Vagina (tissue), 2 donors: ENCODE results near the gene TMBIM1. TPM values are rescaled to one million over a fixed set of nuclear protein-coding genes. Genes with fewer than 3 reads are reported as not detected.

ENCODE experiments used
- DNase-seq, 2 donors: peaks; one replicate each; pipeline ENCODE4 v3.0.0-alpha.2; 2017; ENCODE audit errors: extremely low spot score in 2 of 2
- H3K27ac ChIP-seq: fragments of 200-600 bp; sonication (generic); one replicate; pipeline ENCODE4 v1.5.1; 2019
- H3K27me3 ChIP-seq: fragments of 200-600 bp; sonication (generic); one replicate; pipeline ENCODE4 v1.5.1; 2019
- H3K36me3 ChIP-seq, 2 donors: fragments of 200-600 bp; sonication (generic); one replicate each; pipeline ENCODE4 v1.5.1; 2017 to 2019
- H3K4me1 ChIP-seq: fragments of 200-600 bp; sonication (generic); one replicate; pipeline ENCODE4 v1.5.1; 2019
- H3K4me3 ChIP-seq, 2 donors: fragments of 200-600 bp; sonication (generic); 1 replicate in 1 of 2; 2 replicates in 1 of 2; pipeline ENCODE4 v1.5.1; 2016 to 2019
- H3K9me3 ChIP-seq: fragments of 200-600 bp; sonication (generic); one replicate; pipeline ENCODE4 v1.5.1; 2019
- POLR2A ChIP-seq, 2 donors: fragments of 450-650 bp; IDR thresholded peaks; one replicate each; pipeline ENCODE4 v1.6.1; 2017; ENCODE audit warnings: antibody characterized with exemption in 2 of 2, mild to moderate bottlenecking in 2 of 2, moderate library complexity in 2 of 2
- POLR2AphosphoS5 ChIP-seq, 2 donors: sonication (generic); formaldehyde crosslinking; IDR thresholded peaks; one replicate each; pipeline ENCODE4 v1.9.0; 2017; ENCODE audit warnings: antibody characterized with exemption in 2 of 2, mild to moderate bottlenecking in 2 of 2, low read depth in 1 of 2; ENCODE audit not compliant: insufficient read depth in 1 of 2
- intact Hi-C: fragments of 100-400 bp; cut with DNase I; formaldehyde crosslinking; loops from one replicate; pipeline ENCODE4 v1.15.1; 2023
- total RNA-seq: library from RNA; depleted of rRNA; stranded (reverse); fragments of >200 nt; gene quantifications from one replicate; pipeline ENCODE4 v1.2.3, GENCODE V29; 2016
- TF ChIP-seq, protein P1 (sequence below), 3 experiments: fragments of 450-650 bp in 2 of 3; fragments of 200-600 bp in 1 of 3; sonication (generic) in 1 of 3; IDR thresholded peaks; one replicate each; pipeline ENCODE4 v1.5.1; 2017 to 2019; ENCODE audit warnings: antibody characterized with exemption in 3 of 3, mild to moderate bottlenecking in 2 of 3, moderate library complexity in 2 of 3

The TMBIM1 gene
- total RNA-seq, 1 donor from 2014 or later, result 232 TPM

DNA sequence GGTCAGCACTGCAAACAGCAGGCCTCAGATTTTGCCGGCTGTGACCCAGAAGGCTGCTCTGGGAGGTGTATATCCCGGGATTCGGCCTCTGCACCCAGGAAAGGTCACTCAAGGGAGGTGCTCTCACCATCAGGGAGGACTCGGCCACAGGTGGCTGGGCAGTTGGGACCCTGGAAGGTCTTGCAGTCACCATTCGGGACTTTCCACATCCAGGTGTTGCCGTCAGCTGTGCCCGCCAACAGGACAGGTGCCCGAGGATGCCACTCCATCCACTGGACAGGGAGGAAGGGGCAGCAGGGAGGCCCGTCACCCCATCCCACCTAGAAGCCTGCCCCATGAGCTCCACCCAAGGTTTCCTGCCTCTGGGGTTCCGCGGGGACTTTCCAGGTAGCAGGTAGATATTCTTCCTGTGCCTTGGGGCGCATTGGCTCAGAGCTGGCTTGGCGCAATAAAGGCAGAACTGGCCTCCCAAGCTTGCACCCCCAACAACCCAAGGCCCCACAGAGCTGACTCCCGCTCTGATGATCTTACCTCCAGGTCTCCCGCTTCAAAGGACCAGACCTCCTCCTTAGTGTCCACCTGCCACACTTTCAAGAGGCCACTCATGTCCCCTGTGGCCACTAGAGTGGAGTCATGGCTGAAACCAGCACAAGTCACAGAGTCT lies 25.9 kb downstream of the TMBIM1 start:
- Histone ChIP-seq H3K9me3 (no peaks in the 10 kb centered on the region), H3K36me3 (peaks cover 0 to 56% of the 10 kb centered on the region in 2 donors), H3K27ac (no peak overlapping the region), H3K27me3 (no peaks in the 10 kb centered on the region), H3K4me3 (no peak overlapping the region), H3K4me1 (peaks cover 28% of the 10 kb centered on the region)
- TF ChIP-seq POLR2A (IDR thresholded peaks at IDR 0.05), result no peak
- no peak for TF ChIP-seq POLR2AphosphoS5 (IDR thresholded peaks at IDR 0.05; ENCODE audit: insufficient read depth in 1 of 2, low read depth in 1 of 2)
- TF ChIP-seq, protein P1, sequence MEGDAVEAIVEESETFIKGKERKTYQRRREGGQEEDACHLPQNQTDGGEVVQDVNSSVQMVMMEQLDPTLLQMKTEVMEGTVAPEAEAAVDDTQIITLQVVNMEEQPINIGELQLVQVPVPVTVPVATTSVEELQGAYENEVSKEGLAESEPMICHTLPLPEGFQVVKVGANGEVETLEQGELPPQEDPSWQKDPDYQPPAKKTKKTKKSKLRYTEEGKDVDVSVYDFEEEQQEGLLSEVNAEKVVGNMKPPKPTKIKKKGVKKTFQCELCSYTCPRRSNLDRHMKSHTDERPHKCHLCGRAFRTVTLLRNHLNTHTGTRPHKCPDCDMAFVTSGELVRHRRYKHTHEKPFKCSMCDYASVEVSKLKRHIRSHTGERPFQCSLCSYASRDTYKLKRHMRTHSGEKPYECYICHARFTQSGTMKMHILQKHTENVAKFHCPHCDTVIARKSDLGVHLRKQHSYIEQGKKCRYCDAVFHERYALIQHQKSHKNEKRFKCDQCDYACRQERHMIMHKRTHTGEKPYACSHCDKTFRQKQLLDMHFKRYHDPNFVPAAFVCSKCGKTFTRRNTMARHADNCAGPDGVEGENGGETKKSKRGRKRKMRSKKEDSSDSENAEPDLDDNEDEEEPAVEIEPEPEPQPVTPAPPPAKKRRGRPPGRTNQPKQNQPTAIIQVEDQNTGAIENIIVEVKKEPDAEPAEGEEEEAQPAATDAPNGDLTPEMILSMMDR (IDR thresholded peaks at IDR 0.05), result no peak
- intact Hi-C loops, result no loop called here
- DNase-seq, result no peak

DNA sequence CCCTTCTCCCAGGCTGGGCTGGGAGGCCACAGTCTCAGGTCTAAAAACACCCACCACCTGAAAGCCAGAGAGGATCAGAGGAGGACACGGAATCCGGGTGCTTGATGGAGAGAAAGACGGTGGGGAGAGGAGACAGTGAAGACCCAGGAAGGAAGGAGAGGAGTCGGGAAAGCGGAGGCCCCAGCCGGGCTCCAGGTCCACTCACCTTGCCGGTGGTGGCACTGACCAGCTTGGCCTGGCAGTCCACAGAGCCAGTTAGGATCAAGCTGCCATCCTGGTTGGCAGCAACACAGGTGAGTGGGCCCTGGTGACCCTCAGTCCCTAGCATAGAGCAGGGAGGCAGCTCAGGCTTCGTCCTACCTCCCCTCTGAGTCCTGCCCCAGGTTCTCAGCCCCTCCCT lies 26.7 kb downstream of the TMBIM1 start:
- intact Hi-C loops, result no loop called here
- no peak overlapping the region for H3K4me3 ChIP-seq
- no peaks in the 10 kb centered on the region for H3K9me3 ChIP-seq
- no peaks in the 10 kb centered on the region for H3K27me3 ChIP-seq
- TF ChIP-seq, protein P1 (IDR thresholded peaks at IDR 0.05), result no peak
- TF ChIP-seq POLR2A (IDR thresholded peaks at IDR 0.05) (no peak), POLR2AphosphoS5 (IDR thresholded peaks at IDR 0.05; ENCODE audit: insufficient read depth in 1 of 2, low read depth in 1 of 2) (no peak)
- no peak overlapping the region for H3K27ac ChIP-seq
- peaks cover 26% of the 10 kb centered on the region for H3K4me1 ChIP-seq
- peaks cover 0 to 56% of the 10 kb centered on the region in 2 donors for H3K36me3 ChIP-seq
- DNase-seq, result peak in 1 of 2 donors; percentile 81

DNA sequence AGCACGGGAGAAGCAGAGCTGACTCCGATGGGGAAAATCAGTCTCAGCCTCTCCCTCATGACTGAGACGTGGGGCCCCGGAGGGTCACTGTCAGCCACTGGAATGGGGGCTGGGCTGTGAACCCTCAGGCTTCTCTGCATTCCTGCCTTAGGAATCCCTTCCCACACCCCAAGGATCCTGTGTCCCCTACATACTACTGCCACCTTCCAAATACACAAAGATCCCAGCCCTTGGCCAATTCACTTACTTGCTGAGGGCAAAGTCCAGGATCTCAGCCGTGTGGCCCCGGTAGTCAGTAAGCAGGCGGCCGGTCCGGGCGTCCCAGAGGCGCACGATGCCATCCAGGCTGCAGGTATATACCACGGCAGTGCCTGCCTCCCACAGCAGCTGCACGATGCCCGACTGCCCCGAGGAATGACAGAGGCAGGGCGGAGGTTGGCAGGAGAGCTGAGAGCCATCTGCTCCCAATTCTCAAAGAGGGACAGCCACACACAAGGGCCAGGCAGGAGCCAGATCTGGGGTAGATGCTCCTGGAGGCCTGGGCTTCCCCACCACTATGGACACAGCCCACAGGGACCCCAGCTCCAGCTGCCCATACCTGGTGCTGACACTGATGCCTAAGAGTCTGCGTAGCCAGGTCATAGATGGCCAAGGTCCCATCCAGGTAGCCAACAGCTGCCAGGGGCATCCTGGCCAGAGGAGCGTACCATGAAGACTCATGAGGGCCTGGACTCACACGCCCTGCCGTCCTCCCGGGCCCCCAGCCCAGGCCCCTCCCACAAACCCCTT lies 27.3 kb downstream of the TMBIM1 start:
- no peak overlapping the region for H3K27ac ChIP-seq
- no peak overlapping the region for H3K4me3 ChIP-seq
- peak in 1 of 2 donors; percentile 79 for DNase-seq
- TF ChIP-seq, protein P1 (IDR thresholded peaks at IDR 0.05), result no peak
- TF ChIP-seq POLR2AphosphoS5 (IDR thresholded peaks at IDR 0.05; ENCODE audit: insufficient read depth in 1 of 2, low read depth in 1 of 2), result no peak
- no peak for TF ChIP-seq POLR2A (IDR thresholded peaks at IDR 0.05)
- H3K4me1 ChIP-seq, result peaks cover 29% of the 10 kb centered on the region
- H3K9me3 ChIP-seq, result no peaks in the 10 kb centered on the region
- no peaks in the 10 kb centered on the region for H3K27me3 ChIP-seq
- intact Hi-C loops, result no loop called here
- peaks cover 0 to 56% of the 10 kb centered on the region in 2 donors for H3K36me3 ChIP-seq

DNA sequence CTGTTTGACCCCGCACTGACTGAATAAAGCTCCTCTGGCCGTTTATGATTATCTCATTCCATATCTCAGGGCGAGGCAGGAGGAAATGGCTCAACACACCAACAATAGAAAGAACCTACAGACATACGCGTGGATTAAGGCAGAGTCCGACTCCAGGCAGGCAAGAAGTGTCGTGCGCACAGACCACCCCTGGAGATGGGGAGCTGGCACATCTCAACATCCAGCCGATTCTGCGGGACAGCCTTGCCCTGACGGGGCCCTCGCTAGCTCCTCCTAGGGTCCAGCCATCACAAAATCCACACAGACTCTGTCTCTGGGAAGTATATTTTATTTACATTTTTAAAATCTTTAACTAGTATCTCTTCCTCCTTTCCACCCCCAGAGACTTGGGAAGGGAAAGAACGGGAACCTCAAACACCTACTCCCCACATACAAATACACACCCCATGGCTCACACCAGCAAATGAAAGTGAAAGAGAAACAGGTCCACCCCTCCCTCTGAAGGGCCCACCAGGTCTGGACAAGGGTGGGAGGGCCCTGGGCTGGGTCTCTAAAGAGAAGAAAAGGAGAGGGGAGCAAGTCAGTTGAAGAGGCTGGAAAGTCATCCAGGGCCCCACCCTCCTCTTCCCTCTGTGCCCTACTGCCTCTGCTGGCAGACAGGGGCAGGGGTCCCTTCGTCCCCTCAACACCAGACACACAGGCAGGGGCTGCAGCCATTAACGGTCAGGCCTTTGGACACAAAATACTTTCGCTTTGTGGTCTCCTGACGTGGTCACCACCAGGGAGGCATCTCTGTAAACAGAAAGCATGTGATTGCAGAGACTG lies 28.3 kb downstream of the TMBIM1 start:
- H3K4me3 ChIP-seq, result no peak overlapping the region
- DNase-seq, result no peak
- H3K27me3 ChIP-seq, result no peaks in the 10 kb centered on the region
- H3K4me1 ChIP-seq, result peaks cover 33% of the 10 kb centered on the region
- TF ChIP-seq POLR2A (IDR thresholded peaks at IDR 0.05) (no peak), POLR2AphosphoS5 (IDR thresholded peaks at IDR 0.05; ENCODE audit: insufficient read depth in 1 of 2, low read depth in 1 of 2) (no peak)
- TF ChIP-seq, protein P1 (IDR thresholded peaks at IDR 0.05), result no peak
- intact Hi-C loops, result no loop called here
- no peaks in the 10 kb centered on the region for H3K9me3 ChIP-seq
- H3K27ac ChIP-seq, result no peak overlapping the region
- peaks cover 0 to 56% of the 10 kb centered on the region in 2 donors for H3K36me3 ChIP-seq
